ENCODE data around the gene MUC13. TPM values are rescaled to one million over a fixed set of nuclear protein-coding genes. Genes with fewer than 3 reads are reported as not detected.

The MUC13 gene, protein sequence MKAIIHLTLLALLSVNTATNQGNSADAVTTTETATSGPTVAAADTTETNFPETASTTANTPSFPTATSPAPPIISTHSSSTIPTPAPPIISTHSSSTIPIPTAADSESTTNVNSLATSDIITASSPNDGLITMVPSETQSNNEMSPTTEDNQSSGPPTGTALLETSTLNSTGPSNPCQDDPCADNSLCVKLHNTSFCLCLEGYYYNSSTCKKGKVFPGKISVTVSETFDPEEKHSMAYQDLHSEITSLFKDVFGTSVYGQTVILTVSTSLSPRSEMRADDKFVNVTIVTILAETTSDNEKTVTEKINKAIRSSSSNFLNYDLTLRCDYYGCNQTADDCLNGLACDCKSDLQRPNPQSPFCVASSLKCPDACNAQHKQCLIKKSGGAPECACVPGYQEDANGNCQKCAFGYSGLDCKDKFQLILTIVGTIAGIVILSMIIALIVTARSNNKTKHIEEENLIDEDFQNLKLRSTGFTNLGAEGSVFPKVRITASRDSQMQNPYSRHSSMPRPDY
- total RNA-seq (2014; rRNA removed; shearing (Covaris generic)): 0.04 TPM in 1 of 2 replicates, not detected in the other

DNA sequence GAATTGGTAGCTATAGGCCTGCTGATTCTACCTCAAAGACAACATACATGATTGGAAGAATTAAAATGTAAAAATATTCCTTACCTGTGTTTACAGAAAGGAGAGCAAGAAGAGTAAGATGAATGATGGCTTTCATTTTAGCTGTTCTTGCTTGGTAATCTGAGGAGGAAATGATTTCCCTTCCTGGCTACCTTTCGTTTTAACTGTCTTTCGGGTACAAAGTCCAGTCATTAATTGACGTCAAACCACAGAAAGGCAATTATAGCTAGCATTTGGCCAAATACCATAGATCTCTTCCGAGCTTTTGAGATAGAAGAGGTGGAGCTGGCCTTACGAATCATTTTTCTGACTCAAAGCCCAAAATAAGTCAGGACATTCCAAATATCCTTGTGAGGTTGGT is at the start of gene MUC13:
Gene MUC13, minus strand, starts transcription at position 175 of the 400 bp plus-strand sequence. Its CDS starts 39 bp downstream, at position 136.
- no peak within 1 kb of the TSS for H3K4me3 ChIP-seq (ENCODE audit: insufficient read depth, low read depth, low read length)
- no peak for DNase-seq
- H3K36me3 ChIP-seq (replicated peaks; ENCODE audit: control insufficient read depth, insufficient read depth, low read length): no peaks in the 10 kb centered on the region
- H3K27me3 ChIP-seq (ENCODE audit: control insufficient read depth, insufficient read depth, low read length): no peaks in the 10 kb centered on the region

DNA sequence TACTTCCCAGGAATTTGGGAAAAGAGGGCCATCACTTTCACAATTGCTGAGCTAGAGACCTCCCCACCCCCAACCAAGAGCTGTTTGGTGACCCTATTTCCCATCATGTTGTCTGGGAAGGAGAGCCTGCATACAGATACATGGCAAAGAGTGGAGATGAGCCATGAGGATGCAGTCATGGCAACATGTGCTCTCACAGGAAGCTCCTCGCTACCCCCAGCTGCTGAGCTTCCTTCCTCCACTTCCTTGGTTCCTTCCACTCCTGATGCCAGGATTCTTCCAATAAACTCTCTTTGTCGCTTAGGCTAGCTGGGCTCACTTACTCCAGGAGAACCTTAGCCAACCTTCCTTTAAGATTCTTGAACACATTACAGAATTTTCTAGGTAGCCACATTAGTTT is 48.3 kb upstream of the MUC13 start:
- H3K4me3 ChIP-seq (ENCODE audit: insufficient read depth, low read depth, low read length): no peak overlapping the region
- DNase-seq: no peak
- H3K27me3 ChIP-seq (ENCODE audit: control insufficient read depth, insufficient read depth, low read length): no peaks in the 10 kb centered on the region
- no peaks in the 10 kb centered on the region for H3K36me3 ChIP-seq (replicated peaks; ENCODE audit: control insufficient read depth, insufficient read depth, low read length)

DNA sequence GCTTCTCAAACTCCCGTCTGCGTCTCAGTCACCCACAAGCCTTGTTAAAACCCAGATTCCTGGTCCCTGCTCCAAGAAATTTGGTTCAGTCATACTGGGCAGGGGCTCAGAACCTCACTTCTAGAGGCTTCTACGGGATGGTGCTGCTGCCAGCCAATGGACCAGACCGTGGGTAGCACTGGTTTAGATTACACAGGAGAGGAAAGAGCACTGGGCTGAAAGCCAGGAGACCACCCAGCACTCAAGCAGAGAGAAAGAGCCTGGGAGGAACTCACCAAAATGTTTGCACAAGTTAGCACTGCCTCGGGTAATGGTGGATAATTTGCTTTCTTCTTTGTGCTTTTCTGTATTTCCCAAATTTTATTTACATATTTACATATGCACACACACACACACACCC is 46.9 kb upstream of the MUC13 start:
- H3K4me3 ChIP-seq (ENCODE audit: insufficient read depth, low read depth, low read length): no peak overlapping the region
- H3K27me3 ChIP-seq (ENCODE audit: control insufficient read depth, insufficient read depth, low read length): no peaks in the 10 kb centered on the region
- no peaks in the 10 kb centered on the region for H3K36me3 ChIP-seq (replicated peaks; ENCODE audit: control insufficient read depth, insufficient read depth, low read length)
- DNase-seq: no peak

DNA sequence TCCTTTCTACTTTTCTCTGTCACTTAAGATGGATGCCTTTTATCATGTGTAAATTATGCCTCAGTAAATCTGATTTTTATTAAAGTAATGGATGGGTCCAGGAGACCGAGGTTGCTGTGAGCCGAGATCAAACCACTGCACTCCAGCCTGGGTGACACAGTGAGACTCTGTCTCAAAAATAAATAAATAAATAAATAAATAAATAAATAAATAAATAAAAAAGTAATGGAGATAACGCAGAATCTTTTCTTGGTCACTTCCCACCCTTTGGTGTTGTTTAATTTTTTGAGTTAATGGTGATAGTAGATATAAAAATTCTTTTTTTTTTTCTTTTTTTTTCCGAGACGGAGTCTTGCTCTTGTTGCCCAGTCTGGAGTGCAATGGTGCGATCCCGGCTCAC is 44.1 kb upstream of the MUC13 start:
- DNase-seq: no peak
- Histone ChIP-seq H3K27me3 (ENCODE audit: control insufficient read depth, insufficient read depth, low read length) (no peaks in the 10 kb centered on the region), H3K4me3 (ENCODE audit: insufficient read depth, low read depth, low read length) (no peak overlapping the region), H3K36me3 (replicated peaks; ENCODE audit: control insufficient read depth, insufficient read depth, low read length) (no peaks in the 10 kb centered on the region)

DNA sequence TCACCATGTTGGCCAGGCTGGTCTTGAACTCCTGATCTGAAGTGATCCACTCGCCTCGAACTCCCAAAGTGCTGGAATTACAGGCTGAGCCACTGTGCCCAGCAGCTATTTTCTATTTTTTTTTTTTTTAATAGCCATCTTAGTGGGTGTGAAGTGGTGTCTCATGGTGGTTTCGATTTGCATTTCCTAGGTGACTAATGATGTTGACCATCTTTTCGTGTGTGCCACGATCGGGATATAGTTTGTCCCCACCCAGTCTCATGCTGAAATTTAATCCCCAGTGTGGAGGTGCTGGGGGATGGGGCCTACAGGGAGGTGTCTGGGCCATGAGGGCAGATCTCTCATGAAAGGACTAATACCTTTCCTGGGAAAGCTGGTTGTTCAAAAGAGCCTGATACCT is 41.8 kb upstream of the MUC13 start:
- Histone ChIP-seq H3K36me3 (replicated peaks; ENCODE audit: control insufficient read depth, insufficient read depth, low read length) (no peaks in the 10 kb centered on the region; the same call in 1 of the 2 replicates), H3K27me3 (ENCODE audit: control insufficient read depth, insufficient read depth, low read length) (no peaks in the 10 kb centered on the region), H3K4me3 (ENCODE audit: insufficient read depth, low read depth, low read length) (no peak overlapping the region)
- DNase-seq: no peak

DNA sequence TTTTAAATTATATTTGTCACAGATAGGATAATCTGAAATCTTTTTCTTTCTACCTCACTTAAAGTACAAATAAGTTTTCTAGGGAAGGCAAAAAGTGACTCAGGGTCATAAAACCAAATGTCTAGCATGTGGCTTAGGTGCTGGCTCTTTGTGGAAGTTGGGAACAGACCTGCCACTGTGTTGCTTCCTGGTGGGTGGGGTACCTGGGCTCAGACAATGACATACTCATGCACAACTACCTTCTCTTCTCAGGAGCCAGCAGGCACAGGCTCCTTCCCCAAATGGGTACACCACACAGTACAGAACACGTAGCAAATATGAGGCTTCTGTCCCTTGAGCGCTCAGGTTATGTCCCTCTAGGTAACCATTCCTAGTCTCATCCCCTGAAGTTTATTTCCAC is 40.1 kb upstream of the MUC13 start:
- H3K36me3 ChIP-seq (replicated peaks; ENCODE audit: control insufficient read depth, insufficient read depth, low read length): peaks cover 1% of the 10 kb centered on the region; the same call in 1 of the 2 replicates
- no peak overlapping the region for H3K4me3 ChIP-seq (ENCODE audit: insufficient read depth, low read depth, low read length)
- no peaks in the 10 kb centered on the region for H3K27me3 ChIP-seq (ENCODE audit: control insufficient read depth, insufficient read depth, low read length)
- no peak for DNase-seq

DNA sequence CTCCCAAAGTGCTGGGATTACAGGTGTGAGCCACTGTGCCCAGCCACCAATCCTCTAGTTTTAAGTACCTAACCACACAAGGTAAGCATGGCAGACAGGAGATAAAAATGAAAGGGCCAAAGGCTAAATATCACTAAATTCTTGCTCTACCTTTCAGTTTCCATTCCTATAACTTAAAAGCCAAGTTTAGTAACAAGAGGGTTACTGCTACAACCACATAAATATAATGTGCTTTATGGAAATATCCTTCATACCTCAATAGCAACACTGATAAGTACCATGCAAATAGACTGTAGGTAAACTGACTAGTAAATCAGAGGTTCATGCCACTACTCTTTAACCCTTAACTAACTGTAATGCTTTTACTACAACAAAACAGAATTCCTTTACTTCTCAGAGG is 38.7 kb upstream of the MUC13 start:
- H3K27me3 ChIP-seq (ENCODE audit: control insufficient read depth, insufficient read depth, low read length): no peaks in the 10 kb centered on the region
- no peak for DNase-seq
- H3K4me3 ChIP-seq (ENCODE audit: insufficient read depth, low read depth, low read length): no peak overlapping the region
- peaks cover 1% of the 10 kb centered on the region; the same call in 1 of the 2 replicates for H3K36me3 ChIP-seq (replicated peaks; ENCODE audit: control insufficient read depth, insufficient read depth, low read length)

DNA sequence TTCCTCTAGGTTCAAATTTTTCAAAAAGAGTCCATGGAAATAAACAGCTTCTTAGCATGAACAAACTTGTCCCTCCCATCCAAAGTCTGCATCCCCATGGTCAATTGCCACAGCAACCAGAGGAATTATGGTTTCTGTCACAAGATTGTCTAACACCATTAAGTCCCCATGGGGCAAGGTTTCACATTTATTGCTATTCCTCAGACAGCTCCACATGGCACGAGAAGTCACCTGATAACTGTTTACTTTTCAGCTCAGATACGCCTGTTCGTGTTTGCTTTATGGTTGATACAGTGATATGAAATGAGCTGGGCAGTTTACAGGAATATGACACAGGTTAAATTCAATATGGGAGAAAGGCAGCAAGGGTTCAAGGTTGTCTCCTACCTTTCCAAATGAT is 37.9 kb upstream of the MUC13 start:
- H3K4me3 ChIP-seq (ENCODE audit: insufficient read depth, low read depth, low read length): no peak overlapping the region
- peaks cover 1% of the 10 kb centered on the region; the same call in 1 of the 2 replicates for H3K36me3 ChIP-seq (replicated peaks; ENCODE audit: control insufficient read depth, insufficient read depth, low read length)
- no peak for DNase-seq
- H3K27me3 ChIP-seq (ENCODE audit: control insufficient read depth, insufficient read depth, low read length): no peaks in the 10 kb centered on the region

DNA sequence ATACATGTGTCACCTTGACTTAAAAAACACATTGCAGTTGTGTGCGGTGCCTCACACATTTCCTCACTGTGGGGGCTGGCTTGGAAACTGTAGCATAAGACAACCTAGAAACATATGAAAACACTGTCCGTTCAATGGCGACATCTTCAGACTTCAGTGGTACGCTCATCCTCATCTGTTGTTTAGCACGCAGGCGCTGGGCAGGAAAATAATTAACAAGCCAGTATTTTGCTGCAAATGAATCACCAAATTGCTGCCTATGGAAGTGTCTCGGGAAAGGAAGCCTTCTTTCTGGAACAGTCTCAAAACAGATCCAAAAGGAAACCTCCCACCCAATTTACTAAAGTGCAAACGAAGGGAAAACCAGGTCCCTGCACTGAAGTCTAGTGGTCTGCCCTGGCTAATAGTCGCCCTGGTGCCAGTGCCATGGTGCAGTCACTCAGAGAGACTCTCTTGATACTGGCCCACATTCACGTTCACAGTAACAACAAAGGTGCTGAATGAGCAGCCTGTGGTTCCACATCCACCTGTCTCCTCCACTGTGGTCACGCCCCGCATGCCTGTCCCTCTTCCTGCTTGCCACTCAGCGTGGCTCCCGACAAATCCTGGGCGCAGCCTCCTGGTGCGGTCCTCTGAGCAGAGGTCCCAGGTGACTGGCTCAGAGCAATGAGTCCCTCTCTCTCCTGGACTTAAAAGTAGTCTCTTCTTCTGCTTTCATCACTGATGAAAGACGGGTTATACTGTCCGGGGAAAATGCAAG is 35.6 kb upstream of the MUC13 start:
- H3K4me3 ChIP-seq (ENCODE audit: insufficient read depth, low read depth, low read length): no peak overlapping the region
- no peaks in the 10 kb centered on the region for H3K27me3 ChIP-seq (ENCODE audit: control insufficient read depth, insufficient read depth, low read length)
- peaks cover 1% of the 10 kb centered on the region; the same call in 1 of the 2 replicates for H3K36me3 ChIP-seq (replicated peaks; ENCODE audit: control insufficient read depth, insufficient read depth, low read length)
- no peak for DNase-seq

DNA sequence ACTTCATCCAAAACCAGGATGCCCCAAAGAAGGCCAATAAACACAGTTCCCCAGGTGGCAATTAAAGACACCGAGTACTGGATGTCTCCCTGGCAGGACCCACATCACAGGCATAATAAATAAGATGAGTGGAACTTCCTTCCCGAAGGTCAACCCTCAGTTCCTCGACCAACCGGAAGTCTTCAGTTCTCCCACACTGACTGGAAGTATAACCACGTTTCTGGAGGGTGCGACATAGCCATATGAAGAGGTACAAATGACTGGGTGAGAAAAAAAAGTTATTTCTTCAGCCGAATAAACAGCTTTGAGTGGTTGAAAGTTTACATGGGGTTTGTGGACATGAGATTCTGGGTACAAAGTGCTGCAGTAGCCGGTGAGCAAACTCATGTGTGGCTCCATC is 34.6 kb upstream of the MUC13 start:
- Histone ChIP-seq H3K4me3 (ENCODE audit: insufficient read depth, low read depth, low read length) (no peak overlapping the region), H3K27me3 (ENCODE audit: control insufficient read depth, insufficient read depth, low read length) (no peaks in the 10 kb centered on the region), H3K36me3 (replicated peaks; ENCODE audit: control insufficient read depth, insufficient read depth, low read length) (peaks cover 1% of the 10 kb centered on the region; the same call in 1 of the 2 replicates)
- DNase-seq: no peak

DNA sequence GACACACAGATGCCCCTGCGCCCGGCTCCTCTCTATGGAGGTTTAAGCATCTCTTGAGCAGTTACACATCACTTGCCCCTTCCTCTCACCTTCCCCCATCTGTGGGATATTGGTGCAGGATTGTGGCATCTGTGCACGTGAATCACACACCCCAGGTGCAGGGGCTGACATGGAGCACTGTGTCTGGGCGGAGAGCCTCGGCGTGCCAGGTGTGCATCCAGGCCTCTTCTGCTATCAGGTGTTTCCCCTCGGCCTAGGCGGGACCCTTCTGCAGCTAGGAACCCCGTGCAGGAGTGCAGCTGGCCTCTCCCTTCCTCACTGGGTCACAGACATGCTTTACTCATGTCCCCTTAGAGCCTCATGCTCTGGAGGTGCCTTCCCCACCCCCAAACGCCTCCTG is 33.4 kb upstream of the MUC13 start:
- Histone ChIP-seq H3K4me3 (ENCODE audit: insufficient read depth, low read depth, low read length) (no peak overlapping the region), H3K36me3 (replicated peaks; ENCODE audit: control insufficient read depth, insufficient read depth, low read length) (0 out of 2 replicates have a peak, but pooled peaks cover 1% of the 10 kb centered on the region), H3K27me3 (ENCODE audit: control insufficient read depth, insufficient read depth, low read length) (no peaks in the 10 kb centered on the region)
- no peak for DNase-seq

DNA sequence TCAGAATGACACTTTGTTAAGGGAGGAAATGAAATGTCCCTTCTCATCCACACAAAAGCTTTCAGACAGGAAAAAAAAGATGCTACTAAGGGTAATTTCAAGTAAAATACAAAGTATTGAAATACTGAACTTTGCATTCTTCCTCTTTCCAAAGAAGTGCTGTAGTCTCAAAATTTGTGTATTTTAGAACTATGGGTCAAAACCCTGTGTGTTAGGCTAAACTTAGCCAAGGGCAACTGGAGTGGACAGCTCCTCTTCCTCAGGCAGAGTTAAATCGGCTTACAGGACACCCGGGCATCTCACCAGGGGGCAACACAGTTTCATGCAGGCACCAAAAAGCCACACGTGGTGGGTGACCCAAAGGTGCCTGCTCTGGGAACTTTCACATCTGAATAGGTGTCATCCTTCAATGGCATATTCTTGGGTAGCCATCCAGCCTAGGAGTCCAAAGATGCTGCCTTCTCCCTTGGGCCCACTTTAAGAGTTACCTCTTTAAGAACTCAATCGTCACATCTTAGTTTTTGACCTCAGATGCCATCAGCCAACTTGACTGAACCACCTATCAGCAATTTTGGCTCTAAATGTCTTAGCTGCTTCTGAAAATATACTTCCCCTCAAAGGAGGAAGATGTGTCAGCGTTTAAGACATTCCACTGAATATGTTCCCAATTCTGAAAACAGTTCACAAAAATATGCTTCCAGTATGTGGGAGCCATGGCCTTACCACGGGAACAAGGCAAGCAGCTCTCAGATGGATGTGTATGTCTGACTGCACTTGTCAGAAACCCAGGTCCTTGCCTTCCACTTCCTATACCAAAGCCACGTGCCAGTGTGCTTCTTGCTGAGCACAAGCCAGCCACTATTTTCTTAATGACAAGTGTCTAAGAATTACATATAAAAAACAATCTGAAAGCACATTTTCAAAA is 32.2 kb upstream of the MUC13 start:
- Histone ChIP-seq H3K27me3 (ENCODE audit: control insufficient read depth, insufficient read depth, low read length) (no peaks in the 10 kb centered on the region), H3K36me3 (replicated peaks; ENCODE audit: control insufficient read depth, insufficient read depth, low read length) (0 out of 2 replicates have a peak, but pooled peaks cover 1% of the 10 kb centered on the region), H3K4me3 (ENCODE audit: insufficient read depth, low read depth, low read length) (no peak overlapping the region)
- DNase-seq: no peak

DNA sequence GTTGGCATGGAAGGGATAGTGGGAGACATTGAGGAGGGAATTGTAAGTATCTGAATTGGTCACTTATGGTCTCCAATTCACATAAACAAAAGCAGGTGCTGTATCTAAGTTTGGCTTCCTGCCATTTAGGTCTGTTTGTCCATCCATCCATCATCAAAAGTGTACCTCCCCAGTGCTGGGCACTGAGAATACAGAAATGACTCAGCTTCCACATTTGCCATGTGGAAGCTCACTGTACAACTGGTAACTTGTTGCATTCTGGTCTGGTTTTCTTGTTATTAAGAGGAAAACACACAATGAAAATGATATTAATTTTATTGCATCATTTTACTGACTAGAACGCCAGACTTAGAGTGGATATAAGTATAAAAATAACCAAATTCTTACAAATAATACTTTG is 30.9 kb upstream of the MUC13 start:
- Histone ChIP-seq H3K27me3 (ENCODE audit: control insufficient read depth, insufficient read depth, low read length) (no peaks in the 10 kb centered on the region), H3K4me3 (ENCODE audit: insufficient read depth, low read depth, low read length) (no peak overlapping the region), H3K36me3 (replicated peaks; ENCODE audit: control insufficient read depth, insufficient read depth, low read length) (0 out of 2 replicates have a peak, but pooled peaks cover 1% of the 10 kb centered on the region)
- no peak for DNase-seq

DNA sequence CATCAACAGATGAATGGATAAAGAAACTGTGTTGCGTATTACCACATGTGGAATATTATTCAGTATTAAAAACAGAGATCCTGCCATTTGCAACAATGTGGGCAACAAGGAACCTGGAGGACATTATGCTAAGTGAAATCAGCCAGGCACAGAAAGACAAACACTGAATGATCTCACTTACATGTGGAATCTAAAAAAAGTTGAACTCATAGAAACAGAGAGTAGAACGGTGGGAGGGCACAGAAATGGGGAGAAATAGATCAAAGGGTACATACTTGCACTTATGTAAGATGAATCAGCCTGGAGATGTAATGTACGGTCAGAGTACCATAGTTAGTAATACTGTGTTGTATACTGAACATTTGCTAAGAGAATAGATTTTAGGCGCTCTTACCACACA is 29.8 kb upstream of the MUC13 start:
- no peaks in the 10 kb centered on the region for H3K27me3 ChIP-seq (ENCODE audit: control insufficient read depth, insufficient read depth, low read length)
- H3K4me3 ChIP-seq (ENCODE audit: insufficient read depth, low read depth, low read length): no peak overlapping the region
- no peak for DNase-seq
- H3K36me3 ChIP-seq (replicated peaks; ENCODE audit: control insufficient read depth, insufficient read depth, low read length): no peaks in the 10 kb centered on the region
